ENCODE data around the gene CHN1.

CHN1 gene

GRCh38 chr2:174971868-174972781 lies 33.1 kb downstream of the CHN1 start:
- H3K4me3 ChIP-seq (ENCODE audit: control insufficient read depth, low read depth, low read length): no peak overlapping the region
- DNase-seq (ENCODE audit: low read depth): peak; percentile 40
- no peak for TF ChIP-seq CTCF (IDR thresholded peaks at IDR 0.05; ENCODE audit: control insufficient read depth, insufficient read depth, low read depth, low read length, missing control alignments)

GRCh38 chr2:174970092-174970491 lies 35.1 kb downstream of the CHN1 start:
- DNase-seq (ENCODE audit: low read depth): no peak
- no peak for TF ChIP-seq CTCF (IDR thresholded peaks at IDR 0.05; ENCODE audit: control insufficient read depth, insufficient read depth, low read depth, low read length, missing control alignments)
- H3K4me3 ChIP-seq (ENCODE audit: control insufficient read depth, low read depth, low read length): no peak overlapping the region

GRCh38 chr2:174969091-174969734 lies 36.0 kb downstream of the CHN1 start:
- DNase-seq (ENCODE audit: low read depth): no peak
- TF ChIP-seq CTCF (IDR thresholded peaks at IDR 0.05; ENCODE audit: control insufficient read depth, insufficient read depth, low read depth, low read length, missing control alignments): no peak
- H3K4me3 ChIP-seq (ENCODE audit: control insufficient read depth, low read depth, low read length): no peak overlapping the region

GRCh38 chr2:174967691-174968260 lies 37.4 kb downstream of the CHN1 start:
- H3K4me3 ChIP-seq (ENCODE audit: control insufficient read depth, low read depth, low read length): no peak overlapping the region
- no peak for TF ChIP-seq CTCF (IDR thresholded peaks at IDR 0.05; ENCODE audit: control insufficient read depth, insufficient read depth, low read depth, low read length, missing control alignments)
- no peak for DNase-seq (ENCODE audit: low read depth)

- no peak overlapping the region for H3K4me3 ChIP-seq (ENCODE audit: control insufficient read depth, low read depth, low read length)
- TF ChIP-seq CTCF (IDR thresholded peaks at IDR 0.05; ENCODE audit: control insufficient read depth, insufficient read depth, low read depth, low read length, missing control alignments): no peak
- no peak for DNase-seq (ENCODE audit: low read depth)
These were observed 38.1 kb downstream of the CHN1 start for GRCh38 chr2:174967086-174967485.

- peak; percentile 8 for DNase-seq (ENCODE audit: low read depth)
- no peak for TF ChIP-seq CTCF (IDR thresholded peaks at IDR 0.05; ENCODE audit: control insufficient read depth, insufficient read depth, low read depth, low read length, missing control alignments)
- no peak overlapping the region for H3K4me3 ChIP-seq (ENCODE audit: control insufficient read depth, low read depth, low read length)
These were observed 39.0 kb downstream of the CHN1 start for GRCh38 chr2:174965992-174966744.

Measured in AG09309 (cell line).